ENCODE measurements around the gene GRK1.

DNA sequence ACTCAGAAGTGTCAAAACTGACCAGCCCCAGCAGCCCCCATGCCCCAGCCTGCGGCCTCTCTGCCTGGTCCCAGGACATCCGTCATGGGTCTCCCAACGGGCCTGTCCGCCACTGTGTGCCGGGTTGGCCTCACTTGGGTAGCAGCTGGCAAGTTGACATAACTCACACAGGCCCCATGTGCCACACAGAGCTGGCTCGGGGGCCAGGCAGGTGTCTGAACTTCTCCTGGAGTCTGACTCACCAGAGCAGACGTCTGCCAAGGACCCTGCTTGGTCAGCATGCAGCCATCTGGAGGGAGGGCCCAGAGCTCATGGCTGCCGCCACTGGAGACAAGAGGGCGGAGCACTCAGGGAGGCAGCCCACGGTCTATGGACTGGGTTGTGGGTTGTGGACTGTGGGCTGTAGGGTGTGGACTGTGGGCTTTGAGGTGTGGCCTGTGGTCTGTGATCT is 60.0 kb downstream of the GRK1 start:
- TF ChIP-seq CTCF (IDR thresholded peaks at IDR 0.05) (no peak), ZFX (IDR thresholded peaks at IDR 0.05; ENCODE audit: borderline replicate concordance) (no peak)

Data from 22Rv1 (cell line).